Measurements from ENCODE around the gene SULT2B1.

- TF ChIP-seq POLR2A (IDR thresholded peaks at IDR 0.05), result no peak
- TF ChIP-seq CTCF (IDR thresholded peaks at IDR 0.05), result no peak
Observed at GRCh38 chr19:48530770-48531169, 21.2 kb upstream of the SULT2B1 start.

Measured in body of pancreas (tissue), 4 donors.